CD4-positive, alpha-beta memory T cell (primary cell): ENCODE measurements around the gene CSHL1. TPM values are rescaled to one million over a fixed set of nuclear protein-coding genes. Genes with fewer than 3 reads are reported as not detected.
"Not testable (repeated sequence)": the region's sequence is repeated elsewhere in the genome, so short reads cannot be mapped to it uniquely, and the experiment has no call there.

Experiments
- CTCF ChIA-PET: fragments of 350-600 bp; sonication (Branson Sonifier 250); formaldehyde crosslinking; loops from one replicate; lab custom pipeline; 2021; ENCODE audit warnings: inconsistent platforms; ENCODE audit not compliant: partially characterized antibody; lab: Charles Lee
- POLR2A ChIA-PET: fragments of 350-600 bp; sonication (Branson Sonifier 250); formaldehyde crosslinking; loops from one replicate; lab custom pipeline; 2021; ENCODE audit not compliant: partially characterized antibody; lab: Charles Lee
- DNase-seq, 5 donors: peaks; one replicate each; pipeline versions ENCODE4 v3.0.0 to v3.0.0-alpha.2; 2020 to 2022; ENCODE audit warnings: mixed read lengths in 1 of 5
- H3K27ac ChIP-seq: one replicate; pipeline ENCODE4 v1.7.0; 2013; ENCODE audit warnings: low read depth, low read length
- H3K27me3 ChIP-seq: 2 replicates; pipeline ENCODE4 v1.7.0; 2013; ENCODE audit warnings: mild to moderate bottlenecking, low read length, moderate library complexity; ENCODE audit not compliant: insufficient read depth
- H3K36me3 ChIP-seq: 2 replicates; pipeline ENCODE4 v1.7.0; 2013; ENCODE audit warnings: mild to moderate bottlenecking, low read length, moderate library complexity; ENCODE audit not compliant: insufficient read depth
- H3K4me1 ChIP-seq: 2 replicates; pipeline ENCODE4 v1.7.0; 2013; ENCODE audit warnings: mild to moderate bottlenecking, low read length, moderate library complexity; ENCODE audit not compliant: insufficient read depth
- H3K4me3 ChIP-seq, 2 donors: one replicate each; pipeline ENCODE4 v1.7.0; 2013; ENCODE audit warnings: low read length in 2 of 2, mild to moderate bottlenecking in 1 of 2
- H3K9me3 ChIP-seq, 2 donors: one replicate each; pipeline ENCODE4 v1.7.0; 2013; ENCODE audit warnings: low read length in 2 of 2, control low read depth in 1 of 2; ENCODE audit not compliant: control insufficient read depth in 1 of 2
- H3K27ac Mint-ChIP-seq, 7 donors: one replicate each; pipeline ENCODE4 v1.8.0; 2020 to 2021; ENCODE audit warnings: mixed read lengths in 7 of 7, mild to moderate bottlenecking in 6 of 7, inconsistent platforms in 3 of 7, moderate library complexity in 3 of 7
- H3K27me3 Mint-ChIP-seq, 2 donors: one replicate each; pipeline ENCODE4 v1.8.0; 2020 to 2021; ENCODE audit warnings: mixed read lengths in 2 of 2
- H3K36me3 Mint-ChIP-seq, 2 donors: one replicate each; pipeline ENCODE4 v1.8.0; 2020 to 2021; ENCODE audit warnings: mixed read lengths in 2 of 2, inconsistent platforms in 1 of 2, mild to moderate bottlenecking in 1 of 2
- H3K4me1 Mint-ChIP-seq, 4 donors: one replicate each; pipeline ENCODE4 v1.8.0; 2020 to 2021; ENCODE audit warnings: mixed read lengths in 4 of 4, mild to moderate bottlenecking in 1 of 4
- H3K4me3 Mint-ChIP-seq, 8 donors: one replicate each; pipeline ENCODE4 v1.8.0; 2020 to 2021; ENCODE audit warnings: mixed read lengths in 8 of 8, mild to moderate bottlenecking in 7 of 8, moderate library complexity in 6 of 8, inconsistent platforms in 3 of 8
- H3K9me3 Mint-ChIP-seq, 8 donors: one replicate each; pipeline ENCODE4 v1.8.0; 2020 to 2021; ENCODE audit warnings: mixed read lengths in 8 of 8, mild to moderate bottlenecking in 5 of 8, inconsistent platforms in 3 of 8, moderate library complexity in 1 of 8
- intact Hi-C: fragments of 100-400 bp; cut with micrococcal nuclease; formaldehyde crosslinking; loops from one replicate; pipeline ENCODE4 v1.15.1; 2023
- polyA plus RNA-seq, 2 donors: library from polyadenylated mRNA; unstranded; fragments of 300-500 nt; fragmentation: Illumina TruSeq; gene quantifications; one replicate each; pipeline ENCODE4 v1.2.3, GENCODE V29; 2021
- total RNA-seq, 2 experiments: library from RNA; stranded (reverse); gene quantifications; one replicate each; pipeline ENCODE4 v1.2.3, GENCODE V29; 2021

The CSHL1 gene
- total and polyA plus RNA-seq, 4 experiments from 2014 or later = not detected

GRCh38 chr17:63928966-63929695, 18.1 kb upstream of the CSHL1 start:
- Mint-ChIP-seq H3K4me1 (peaks cover 7 to 32% (median 22%) of the 10 kb centered on the region in 4 donors), H3K27ac (peak overlapping the region in 3 of 7 donors; percentile 3 to 31 (median 4)), H3K36me3 (peaks cover 0 to 10% of the 10 kb centered on the region in 2 donors), H3K27me3 (no peaks in the 10 kb centered on the region), H3K9me3 (no peaks in the 10 kb centered on the region), H3K4me3 (peak overlapping the region in 3 of 8 donors; percentile 10 to 56 (median 33))
- peaks cover 25% of the 10 kb centered on the region for H3K4me1 ChIP-seq
- H3K27me3 ChIP-seq = no peaks in the 10 kb centered on the region
- intact Hi-C loops = no loop called here
- DNase-seq = no peak
- POLR2A ChIA-PET = interaction anchor here (1.0 to 4.2 kb wide), 6 partner anchors 9 to 217 kb away, joined by 3 to 34 read pairs (median 5); partner anchors contain the start of gene ICAM2
- CTCF ChIA-PET = interaction anchor here (0.9 to 5.9 kb wide), 7 partner anchors 10 to 204 kb away, joined by 3 to 56 read pairs (median 6); partner anchors contain the start of gene GH1
- no peak overlapping the region for H3K27ac ChIP-seq
- H3K4me3 ChIP-seq = no peak overlapping the region
- no peaks in the 10 kb centered on the region for H3K9me3 ChIP-seq
- H3K36me3 ChIP-seq = peaks cover 20% of the 10 kb centered on the region

- Mint-ChIP-seq H3K27me3 (no peaks in the 10 kb centered on the region), H3K36me3 (peaks cover 0 to 10% of the 10 kb centered on the region in 2 donors), H3K9me3 (no peaks in the 10 kb centered on the region), H3K4me3 (no peak overlapping the region), H3K4me1 (peaks cover 7 to 28% (median 21%) of the 10 kb centered on the region in 4 donors), H3K27ac (peak overlapping the region in 1 of 7 donors; percentile 30)
- H3K27me3 ChIP-seq = no peaks in the 10 kb centered on the region
- no peaks in the 10 kb centered on the region for H3K9me3 ChIP-seq
- no peak overlapping the region for H3K4me3 ChIP-seq
- ChIA-PET CTCF (interaction anchor here (2.5 to 5.9 kb wide), 3 partner anchors 9 to 203 kb away, joined by 6 to 56 read pairs (median 12); partner anchors contain the start of gene GH1), POLR2A (interaction anchor here (1.0 to 1.3 kb wide), 2 partner anchors 202 to 217 kb away, joined by 3 to 7 read pairs; partner anchors contain the start of gene ERN1)
- no peak overlapping the region for H3K27ac ChIP-seq
- intact Hi-C loops = no loop called here
- no peak for DNase-seq
- H3K36me3 ChIP-seq = peaks cover 20% of the 10 kb centered on the region
- H3K4me1 ChIP-seq = peaks cover 25% of the 10 kb centered on the region
Observed at GRCh38 chr17:63928172-63928666, 17.2 kb upstream of the CSHL1 start.

GRCh38 chr17:63927464-63928171, 16.6 kb upstream of the CSHL1 start:
- H3K9me3 Mint-ChIP-seq = no peaks in the 10 kb centered on the region
- H3K36me3 ChIP-seq = peaks cover 20% of the 10 kb centered on the region
- POLR2A ChIA-PET = interaction anchor here (0.6 to 1.3 kb wide), 3 partner anchors 203 to 441 kb away, joined by 3 to 7 read pairs (median 3); partner anchors contain the start of gene ERN1
- peaks cover 0 to 10% of the 10 kb centered on the region in 2 donors for H3K36me3 Mint-ChIP-seq
- H3K27ac Mint-ChIP-seq = no peak overlapping the region
- no peak for DNase-seq
- no peaks in the 10 kb centered on the region for H3K9me3 ChIP-seq
- CTCF ChIA-PET = interaction anchor here (2.5 to 5.9 kb wide), 3 partner anchors 8 to 204 kb away, joined by 6 to 56 read pairs (median 12); partner anchors contain the start of gene GH1
- H3K4me3 ChIP-seq = no peak overlapping the region
- intact Hi-C loops = no loop called here
- no peaks in the 10 kb centered on the region for H3K27me3 ChIP-seq
- H3K27ac ChIP-seq = no peak overlapping the region
- H3K27me3 Mint-ChIP-seq = no peaks in the 10 kb centered on the region
- peaks cover 7 to 21% (median 16%) of the 10 kb centered on the region in 4 donors for H3K4me1 Mint-ChIP-seq
- no peak overlapping the region for H3K4me3 Mint-ChIP-seq
- H3K4me1 ChIP-seq = peaks cover 19% of the 10 kb centered on the region

GRCh38 chr17:63926164-63926563, 15.1 kb upstream of the CSHL1 start:
- H3K27ac ChIP-seq = no peak overlapping the region
- intact Hi-C loops = no loop called here
- peaks cover 4 to 8% (median 6%) of the 10 kb centered on the region in 4 donors for H3K4me1 Mint-ChIP-seq
- H3K27me3 Mint-ChIP-seq = no peaks in the 10 kb centered on the region
- no peak for DNase-seq
- no peaks in the 10 kb centered on the region for H3K9me3 Mint-ChIP-seq
- H3K4me3 ChIP-seq = no peak overlapping the region
- H3K4me1 ChIP-seq = peaks cover 11% of the 10 kb centered on the region
- peaks cover 0 to 10% of the 10 kb centered on the region in 2 donors for H3K36me3 Mint-ChIP-seq
- ChIA-PET CTCF (interaction anchor here (1.1 to 2.2 kb wide), 3 partner anchors 15 to 103 kb away, joined by 4 to 8 read pairs (median 4); partner anchors contain the start of gene CSHL1), POLR2A (interaction anchor here (0.7 to 1.1 kb wide), 2 partner anchors 21 to 94 kb away, joined by 3 to 4 read pairs; partner anchors contain the start of gene ICAM2)
- no peak overlapping the region for H3K4me3 Mint-ChIP-seq
- peak overlapping the region in 1 of 7 donors; percentile 48 for H3K27ac Mint-ChIP-seq
- H3K9me3 ChIP-seq = no peaks in the 10 kb centered on the region
- no peaks in the 10 kb centered on the region for H3K27me3 ChIP-seq
- peaks cover 20% of the 10 kb centered on the region for H3K36me3 ChIP-seq

- Mint-ChIP-seq H3K4me3 (no peak overlapping the region), H3K27me3 (no peaks in the 10 kb centered on the region), H3K27ac (peak overlapping the region in 2 of 7 donors; percentile 15 to 27), H3K9me3 (no peaks in the 10 kb centered on the region), H3K36me3 (peaks cover 0 to 6% of the 10 kb centered on the region in 2 donors), H3K4me1 (peaks cover under 1 to 2% (median 1%) of the 10 kb centered on the region in 4 donors)
- Histone ChIP-seq H3K9me3 (no peaks in the 10 kb centered on the region), H3K27ac (no peak overlapping the region), H3K4me1 (peaks cover 6% of the 10 kb centered on the region), H3K4me3 (no peak overlapping the region), H3K27me3 (no peaks in the 10 kb centered on the region), H3K36me3 (peaks cover 20% of the 10 kb centered on the region)
- ChIA-PET POLR2A (interaction anchor here (0.7 to 1.1 kb wide), 3 partner anchors 21 to 220 kb away, joined by 3 to 4 read pairs (median 3); partner anchors contain the start of gene ICAM2), CTCF (interaction anchor here (1.1 to 3.5 kb wide), 5 partner anchors 14 to 103 kb away, joined by 3 to 13 read pairs (median 4); partner anchors contain the start of gene CSHL1)
- intact Hi-C loops = no loop called here
- no peak for DNase-seq
Observed at GRCh38 chr17:63925615-63926014, 14.6 kb upstream of the CSHL1 start.

- H3K27ac ChIP-seq, intact Hi-C loops: not testable (repeated sequence)
Observed at GRCh38 chr17:63922402-63922801, 11.3 kb upstream of the CSHL1 start.

More at GRCh38 chr17:63922402-63922801, 11.3 kb upstream of the CSHL1 start:
- H3K4me1 ChIP-seq, H3K27me3 ChIP-seq, H3K9me3 Mint-ChIP-seq, H3K27me3 Mint-ChIP-seq, H3K4me1 Mint-ChIP-seq, POLR2A ChIA-PET, H3K36me3 Mint-ChIP-seq, H3K4me3 Mint-ChIP-seq, DNase-seq, H3K36me3 ChIP-seq, H3K9me3 ChIP-seq, H3K4me3 ChIP-seq: not testable (repeated sequence)
- peak overlapping the region in 1 of 7 donors; percentile 4 for H3K27ac Mint-ChIP-seq
- CTCF ChIA-PET = interaction anchor here (1.2 to 14.7 kb wide), 6 partner anchors 11 to 210 kb away, joined by 3 to 351 read pairs (median 72); partner anchors contain the start of genes CSHL1, ERN1 and ICAM2
